ENCODE data around the gene OPALIN.

GRCh38 chr10:96367470-96367869 lies 8.7 kb upstream of the OPALIN start:
- TF ChIP-seq CTCF (IDR thresholded peaks at IDR 0.05) (no peak), POLR2A (IDR thresholded peaks at IDR 0.05) (no peak), EP300 (IDR thresholded peaks at IDR 0.05) (no peak), POLR2AphosphoS5 (IDR thresholded peaks at IDR 0.05) (no peak)
